WTC11 (cell line): Measurements from ENCODE around the gene SMARCB1. TPM values are rescaled to one million over a fixed set of nuclear protein-coding genes. Genes with fewer than 3 reads are reported as not detected.

ENCODE experiments used
- CREM ChIP-seq: sonication (generic); formaldehyde crosslinking; IDR thresholded peaks from 2 replicates; pipeline ENCODE4 v1.8.1; 2022; ENCODE audit warnings: mild to moderate bottlenecking, missing genetic modification reagents, moderate library complexity
- EMX1 ChIP-seq: fragments of 250-450 bp; sonication (Bioruptor Pico); IDR thresholded peaks from 2 replicates; pipeline ENCODE4 v1.8.0; 2021; ENCODE audit warnings: mild to moderate bottlenecking
- FOXK1 ChIP-seq: sonication (generic); formaldehyde crosslinking; IDR thresholded peaks from 2 replicates; pipeline ENCODE4 v1.8.0; 2022; ENCODE audit warnings: mild to moderate bottlenecking, moderate library complexity, missing genetic modification reagents
- GRHL2 ChIP-seq: fragments of 250-450 bp; sonication (Bioruptor Pico); IDR thresholded peaks from 2 replicates; pipeline ENCODE4 v1.8.0; 2022; ENCODE audit warnings: mild to moderate bottlenecking, moderate library complexity; ENCODE audit not compliant: insufficient replicate concordance, severe bottlenecking
- GTF2I ChIP-seq: fragments of 250-450 bp; sonication (Bioruptor Pico); conservative IDR thresholded peaks from 2 replicates; pipeline ENCODE4 v1.4.0; 2021; ENCODE audit warnings: mild to moderate bottlenecking
- MYBL2 ChIP-seq: sonication (generic); formaldehyde crosslinking; IDR thresholded peaks from 2 replicates; pipeline ENCODE4 v1.8.1; 2023; ENCODE audit warnings: mild to moderate bottlenecking, moderate library complexity, missing genetic modification reagents
- NFATC4 ChIP-seq: fragments of 250-450 bp; sonication (Bioruptor Pico); IDR thresholded peaks from 2 replicates; pipeline ENCODE4 v1.9.0; 2021; ENCODE audit warnings: mild to moderate bottlenecking
- NFYB ChIP-seq: sonication (generic); formaldehyde crosslinking; conservative IDR thresholded peaks from 2 replicates; pipeline ENCODE4 v1.8.0; 2022; ENCODE audit warnings: low read depth, missing genetic modification reagents
- NR2C2 ChIP-seq: sonication (generic); formaldehyde crosslinking; IDR thresholded peaks from 2 replicates; pipeline ENCODE4 v1.8.0; 2022; ENCODE audit warnings: mild to moderate bottlenecking, missing genetic modification reagents
- RORB ChIP-seq: fragments of 250-450 bp; sonication (Bioruptor Pico); IDR thresholded peaks from 2 replicates; pipeline ENCODE4 v1.9.0; 2021; ENCODE audit warnings: mild to moderate bottlenecking
- SOX15 ChIP-seq: fragments of 250-450 bp; sonication (Bioruptor Pico); IDR thresholded peaks from 2 replicates; pipeline ENCODE4 v1.9.0; 2021; ENCODE audit warnings: mild to moderate bottlenecking
- SP1 ChIP-seq: sonication (generic); formaldehyde crosslinking; conservative IDR thresholded peaks from 2 replicates; pipeline ENCODE4 v1.8.1; 2022; ENCODE audit warnings: missing genetic modification reagents
- TP53 ChIP-seq: sonication (generic); formaldehyde crosslinking; IDR thresholded peaks from 2 replicates; pipeline ENCODE4 v1.8.1; 2023; ENCODE audit warnings: mild to moderate bottlenecking, missing genetic modification reagents
- ZNF232 ChIP-seq: sonication (generic); formaldehyde crosslinking; IDR thresholded peaks from 2 replicates; pipeline ENCODE4 v1.8.0; 2022; ENCODE audit warnings: mild to moderate bottlenecking, missing genetic modification reagents
- ZNF423 ChIP-seq: fragments of 250-450 bp; sonication (Bioruptor Pico); IDR thresholded peaks from 2 replicates; pipeline ENCODE4 v2.1.2; 2022; ENCODE audit warnings: mild to moderate bottlenecking, moderate library complexity
- ZNF671 ChIP-seq: fragments of 250-450 bp; sonication (Bioruptor Pico); IDR thresholded peaks from 2 replicates; pipeline ENCODE4 v1.8.0; 2021; ENCODE audit warnings: mild to moderate bottlenecking
- total RNA-seq: library from RNA; stranded (reverse); gene quantifications from 3 replicates; pipeline ENCODE4 v1.2.3, GENCODE V29; 2021
- TF ChIP-seq, protein P1 (sequence below): sonication (generic); formaldehyde crosslinking; IDR thresholded peaks from 2 replicates; pipeline ENCODE4 v1.8.0; 2022; ENCODE audit warnings: mild to moderate bottlenecking, missing genetic modification reagents
- TF ChIP-seq, protein P2 (sequence below): sonication (generic); formaldehyde crosslinking; conservative IDR thresholded peaks from 2 replicates; pipeline ENCODE4 v1.8.1; 2022; ENCODE audit warnings: mild to moderate bottlenecking, missing genetic modification reagents
- TF ChIP-seq, protein P3 (sequence below): sonication (generic); formaldehyde crosslinking; IDR thresholded peaks from 2 replicates; pipeline ENCODE4 v1.8.0; 2023; ENCODE audit warnings: missing genetic modification reagents, mild to moderate bottlenecking, borderline replicate concordance
- TF ChIP-seq, protein P4 (sequence below): sonication (generic); formaldehyde crosslinking; IDR thresholded peaks from 2 replicates; pipeline ENCODE4 v1.8.1; 2022; ENCODE audit warnings: mild to moderate bottlenecking, missing genetic modification reagents, moderate library complexity, borderline replicate concordance
- TF ChIP-seq, protein P5 (sequence below): sonication (generic); formaldehyde crosslinking; IDR thresholded peaks from 2 replicates; pipeline ENCODE4 v1.8.1; 2023; ENCODE audit warnings: mild to moderate bottlenecking, moderate library complexity, missing genetic modification reagents
- TF ChIP-seq, protein P6 (sequence below): sonication (generic); formaldehyde crosslinking; IDR thresholded peaks from 2 replicates; pipeline ENCODE4 v1.8.0; 2023; ENCODE audit warnings: missing genetic modification reagents
- TF ChIP-seq, protein P7 (sequence below): fragments of 250-450 bp; sonication (Bioruptor Pico); IDR thresholded peaks from 2 replicates; pipeline ENCODE4 v1.9.0; 2021; ENCODE audit warnings: mild to moderate bottlenecking
- TF ChIP-seq, protein P8 (sequence below): sonication (generic); formaldehyde crosslinking; IDR thresholded peaks from 2 replicates; pipeline ENCODE4 v1.8.0; 2022; ENCODE audit warnings: mild to moderate bottlenecking, missing genetic modification reagents
- TF ChIP-seq, protein P9 (sequence below): sonication (generic); formaldehyde crosslinking; IDR thresholded peaks from 2 replicates; pipeline ENCODE4 v1.8.1; 2022; ENCODE audit warnings: low read depth, mild to moderate bottlenecking, moderate library complexity, missing genetic modification reagents, borderline replicate concordance
- TF ChIP-seq, protein P10 (sequence below): sonication (generic); formaldehyde crosslinking; IDR thresholded peaks from 2 replicates; pipeline ENCODE4 v1.8.1; 2023; ENCODE audit warnings: mild to moderate bottlenecking, missing genetic modification reagents, moderate library complexity

SMARCB1 gene
- total RNA-seq, 1 experiment from 2014 or later, result 135 TPM

DNA sequence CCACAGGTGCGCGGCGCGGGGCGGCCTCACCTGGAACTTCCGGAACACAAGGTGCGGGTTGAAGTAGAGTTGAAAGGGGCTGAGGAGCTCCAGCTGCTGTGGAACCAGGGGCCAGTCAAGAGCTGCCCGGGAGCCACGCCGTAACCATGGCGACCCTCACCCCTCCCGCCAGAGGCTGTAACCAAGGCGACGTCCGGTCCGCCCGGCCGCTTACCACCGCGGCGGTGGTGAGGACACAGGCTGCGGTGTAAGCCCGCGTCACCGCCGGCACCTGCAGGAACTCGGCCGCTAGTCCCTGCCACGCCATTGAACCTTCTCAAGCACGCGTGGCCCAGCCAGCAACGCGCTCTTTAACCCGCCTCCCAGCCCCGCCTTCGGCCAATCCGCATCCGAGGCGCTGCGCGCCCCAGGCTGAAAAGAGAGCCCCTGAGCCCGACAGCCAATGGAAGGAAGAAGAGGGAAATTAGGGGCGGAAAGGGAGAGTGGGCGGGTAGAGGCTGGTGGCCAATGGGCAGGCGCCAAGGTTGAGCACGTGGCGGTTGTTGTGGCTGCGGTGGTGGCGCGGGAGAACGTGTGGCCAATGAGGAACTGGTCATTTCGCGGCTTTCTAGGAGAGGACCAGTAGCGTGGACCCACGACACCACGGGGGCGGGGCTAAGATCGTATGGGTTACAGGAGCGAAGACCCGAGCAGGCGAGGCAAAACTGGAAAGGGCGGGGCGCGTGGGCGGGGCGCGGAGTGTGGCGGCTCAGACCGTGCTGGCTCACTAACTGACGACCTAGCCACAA, 52.1 kb downstream of the SMARCB1 start, which contains the start of gene DERL3 (continued):
- TF ChIP-seq RORB (CRISPR knock-in tag) (no peak), ZNF671 (no peak), SOX15 (no peak), GTF2I (CRISPR knock-in tag) (no peak), NR2C2 (CRISPR knock-in tag) (no peak), MYBL2 (CRISPR knock-in tag) (0 out of 2 replicates have a peak, but pooled peaks have one; percentile 66), ZNF423 (CRISPR knock-in tag) (no peak), CREM (0 out of 2 replicates have a peak, but pooled peaks have one; percentile 39), FOXK1 (CRISPR knock-in tag) (peak; percentile 100), GRHL2 (CRISPR knock-in tag) (no peak), ZNF232 (CRISPR knock-in tag) (peak; percentile 57; the same call in 1 of the 2 replicates), TP53 (CRISPR knock-in tag) (peak; percentile 90), EMX1 (CRISPR knock-in tag) (no peak), NFATC4 (CRISPR knock-in tag) (no peak), NFYB (CRISPR knock-in tag) (peak; percentile 91), SP1 (CRISPR knock-in tag) (peak; percentile 98)
- TF ChIP-seq, protein P1, sequence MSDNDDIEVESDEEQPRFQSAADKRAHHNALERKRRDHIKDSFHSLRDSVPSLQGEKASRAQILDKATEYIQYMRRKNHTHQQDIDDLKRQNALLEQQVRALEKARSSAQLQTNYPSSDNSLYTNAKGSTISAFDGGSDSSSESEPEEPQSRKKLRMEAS (CRISPR knock-in tag), result peak; percentile 97
- TF ChIP-seq, protein P2, sequence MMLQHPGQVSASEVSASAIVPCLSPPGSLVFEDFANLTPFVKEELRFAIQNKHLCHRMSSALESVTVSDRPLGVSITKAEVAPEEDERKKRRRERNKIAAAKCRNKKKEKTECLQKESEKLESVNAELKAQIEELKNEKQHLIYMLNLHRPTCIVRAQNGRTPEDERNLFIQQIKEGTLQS (CRISPR knock-in tag), result no peak
- TF ChIP-seq, protein P3, sequence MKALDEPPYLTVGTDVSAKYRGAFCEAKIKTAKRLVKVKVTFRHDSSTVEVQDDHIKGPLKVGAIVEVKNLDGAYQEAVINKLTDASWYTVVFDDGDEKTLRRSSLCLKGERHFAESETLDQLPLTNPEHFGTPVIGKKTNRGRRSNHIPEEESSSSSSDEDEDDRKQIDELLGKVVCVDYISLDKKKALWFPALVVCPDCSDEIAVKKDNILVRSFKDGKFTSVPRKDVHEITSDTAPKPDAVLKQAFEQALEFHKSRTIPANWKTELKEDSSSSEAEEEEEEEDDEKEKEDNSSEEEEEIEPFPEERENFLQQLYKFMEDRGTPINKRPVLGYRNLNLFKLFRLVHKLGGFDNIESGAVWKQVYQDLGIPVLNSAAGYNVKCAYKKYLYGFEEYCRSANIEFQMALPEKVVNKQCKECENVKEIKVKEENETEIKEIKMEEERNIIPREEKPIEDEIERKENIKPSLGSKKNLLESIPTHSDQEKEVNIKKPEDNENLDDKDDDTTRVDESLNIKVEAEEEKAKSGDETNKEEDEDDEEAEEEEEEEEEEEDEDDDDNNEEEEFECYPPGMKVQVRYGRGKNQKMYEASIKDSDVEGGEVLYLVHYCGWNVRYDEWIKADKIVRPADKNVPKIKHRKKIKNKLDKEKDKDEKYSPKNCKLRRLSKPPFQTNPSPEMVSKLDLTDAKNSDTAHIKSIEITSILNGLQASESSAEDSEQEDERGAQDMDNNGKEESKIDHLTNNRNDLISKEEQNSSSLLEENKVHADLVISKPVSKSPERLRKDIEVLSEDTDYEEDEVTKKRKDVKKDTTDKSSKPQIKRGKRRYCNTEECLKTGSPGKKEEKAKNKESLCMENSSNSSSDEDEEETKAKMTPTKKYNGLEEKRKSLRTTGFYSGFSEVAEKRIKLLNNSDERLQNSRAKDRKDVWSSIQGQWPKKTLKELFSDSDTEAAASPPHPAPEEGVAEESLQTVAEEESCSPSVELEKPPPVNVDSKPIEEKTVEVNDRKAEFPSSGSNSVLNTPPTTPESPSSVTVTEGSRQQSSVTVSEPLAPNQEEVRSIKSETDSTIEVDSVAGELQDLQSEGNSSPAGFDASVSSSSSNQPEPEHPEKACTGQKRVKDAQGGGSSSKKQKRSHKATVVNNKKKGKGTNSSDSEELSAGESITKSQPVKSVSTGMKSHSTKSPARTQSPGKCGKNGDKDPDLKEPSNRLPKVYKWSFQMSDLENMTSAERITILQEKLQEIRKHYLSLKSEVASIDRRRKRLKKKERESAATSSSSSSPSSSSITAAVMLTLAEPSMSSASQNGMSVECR (CRISPR knock-in tag), result peak; percentile 92
- TF ChIP-seq, protein P4, sequence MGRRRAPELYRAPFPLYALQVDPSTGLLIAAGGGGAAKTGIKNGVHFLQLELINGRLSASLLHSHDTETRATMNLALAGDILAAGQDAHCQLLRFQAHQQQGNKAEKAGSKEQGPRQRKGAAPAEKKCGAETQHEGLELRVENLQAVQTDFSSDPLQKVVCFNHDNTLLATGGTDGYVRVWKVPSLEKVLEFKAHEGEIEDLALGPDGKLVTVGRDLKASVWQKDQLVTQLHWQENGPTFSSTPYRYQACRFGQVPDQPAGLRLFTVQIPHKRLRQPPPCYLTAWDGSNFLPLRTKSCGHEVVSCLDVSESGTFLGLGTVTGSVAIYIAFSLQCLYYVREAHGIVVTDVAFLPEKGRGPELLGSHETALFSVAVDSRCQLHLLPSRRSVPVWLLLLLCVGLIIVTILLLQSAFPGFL (CRISPR knock-in tag), result no peak
- TF ChIP-seq, protein P5, sequence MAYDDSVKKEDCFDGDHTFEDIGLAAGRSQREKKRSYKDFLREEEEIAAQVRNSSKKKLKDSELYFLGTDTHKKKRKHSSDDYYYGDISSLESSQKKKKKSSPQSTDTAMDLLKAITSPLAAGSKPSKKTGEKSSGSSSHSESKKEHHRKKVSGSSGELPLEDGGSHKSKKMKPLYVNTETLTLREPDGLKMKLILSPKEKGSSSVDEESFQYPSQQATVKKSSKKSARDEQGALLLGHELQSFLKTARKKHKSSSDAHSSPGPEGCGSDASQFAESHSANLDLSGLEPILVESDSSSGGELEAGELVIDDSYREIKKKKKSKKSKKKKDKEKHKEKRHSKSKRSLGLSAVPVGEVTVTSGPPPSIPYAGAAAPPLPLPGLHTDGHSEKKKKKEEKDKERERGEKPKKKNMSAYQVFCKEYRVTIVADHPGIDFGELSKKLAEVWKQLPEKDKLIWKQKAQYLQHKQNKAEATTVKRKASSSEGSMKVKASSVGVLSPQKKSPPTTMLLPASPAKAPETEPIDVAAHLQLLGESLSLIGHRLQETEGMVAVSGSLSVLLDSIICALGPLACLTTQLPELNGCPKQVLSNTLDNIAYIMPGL, result no peak
- TF ChIP-seq, protein P6, sequence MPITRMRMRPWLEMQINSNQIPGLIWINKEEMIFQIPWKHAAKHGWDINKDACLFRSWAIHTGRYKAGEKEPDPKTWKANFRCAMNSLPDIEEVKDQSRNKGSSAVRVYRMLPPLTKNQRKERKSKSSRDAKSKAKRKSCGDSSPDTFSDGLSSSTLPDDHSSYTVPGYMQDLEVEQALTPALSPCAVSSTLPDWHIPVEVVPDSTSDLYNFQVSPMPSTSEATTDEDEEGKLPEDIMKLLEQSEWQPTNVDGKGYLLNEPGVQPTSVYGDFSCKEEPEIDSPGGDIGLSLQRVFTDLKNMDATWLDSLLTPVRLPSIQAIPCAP (CRISPR knock-in tag), result peak; percentile 66; the same call in 1 of the 2 replicates
- TF ChIP-seq, protein P7, sequence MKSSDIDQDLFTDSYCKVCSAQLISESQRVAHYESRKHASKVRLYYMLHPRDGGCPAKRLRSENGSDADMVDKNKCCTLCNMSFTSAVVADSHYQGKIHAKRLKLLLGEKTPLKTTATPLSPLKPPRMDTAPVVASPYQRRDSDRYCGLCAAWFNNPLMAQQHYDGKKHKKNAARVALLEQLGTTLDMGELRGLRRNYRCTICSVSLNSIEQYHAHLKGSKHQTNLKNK (CRISPR knock-in tag), result no peak
- TF ChIP-seq, protein P8, sequence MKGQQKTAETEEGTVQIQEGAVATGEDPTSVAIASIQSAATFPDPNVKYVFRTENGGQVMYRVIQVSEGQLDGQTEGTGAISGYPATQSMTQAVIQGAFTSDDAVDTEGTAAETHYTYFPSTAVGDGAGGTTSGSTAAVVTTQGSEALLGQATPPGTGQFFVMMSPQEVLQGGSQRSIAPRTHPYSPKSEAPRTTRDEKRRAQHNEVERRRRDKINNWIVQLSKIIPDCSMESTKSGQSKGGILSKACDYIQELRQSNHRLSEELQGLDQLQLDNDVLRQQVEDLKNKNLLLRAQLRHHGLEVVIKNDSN, result peak; percentile 88
- TF ChIP-seq, protein P9, sequence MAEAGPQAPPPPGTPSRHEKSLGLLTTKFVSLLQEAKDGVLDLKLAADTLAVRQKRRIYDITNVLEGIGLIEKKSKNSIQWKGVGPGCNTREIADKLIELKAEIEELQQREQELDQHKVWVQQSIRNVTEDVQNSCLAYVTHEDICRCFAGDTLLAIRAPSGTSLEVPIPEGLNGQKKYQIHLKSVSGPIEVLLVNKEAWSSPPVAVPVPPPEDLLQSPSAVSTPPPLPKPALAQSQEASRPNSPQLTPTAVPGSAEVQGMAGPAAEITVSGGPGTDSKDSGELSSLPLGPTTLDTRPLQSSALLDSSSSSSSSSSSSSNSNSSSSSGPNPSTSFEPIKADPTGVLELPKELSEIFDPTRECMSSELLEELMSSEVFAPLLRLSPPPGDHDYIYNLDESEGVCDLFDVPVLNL (CRISPR knock-in tag), result peak; percentile 15; the same call in 1 of the 2 replicates
- TF ChIP-seq, protein P10, sequence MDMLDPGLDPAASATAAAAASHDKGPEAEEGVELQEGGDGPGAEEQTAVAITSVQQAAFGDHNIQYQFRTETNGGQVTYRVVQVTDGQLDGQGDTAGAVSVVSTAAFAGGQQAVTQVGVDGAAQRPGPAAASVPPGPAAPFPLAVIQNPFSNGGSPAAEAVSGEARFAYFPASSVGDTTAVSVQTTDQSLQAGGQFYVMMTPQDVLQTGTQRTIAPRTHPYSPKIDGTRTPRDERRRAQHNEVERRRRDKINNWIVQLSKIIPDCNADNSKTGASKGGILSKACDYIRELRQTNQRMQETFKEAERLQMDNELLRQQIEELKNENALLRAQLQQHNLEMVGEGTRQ (CRISPR knock-in tag), result peak; percentile 89
